HG03196 (cell line): ENCODE data around the gene NLRP5.
A peak's percentile ranks its signal among the peaks of the same experiment; 100 is the strongest.

Experiments used
- ATAC-seq: cut with Tn5 transposase; IDR thresholded peaks from one replicate; pipeline ENCODE4 v1.9.1; 2021; ENCODE audit not compliant: unreplicated experiment

Gene NLRP5

GRCh38 chr19:56071151-56071550, 84.6 kb downstream of the NLRP5 start:
- ATAC-seq, result no peak

- no peak for ATAC-seq
Measured at GRCh38 chr19:56076498-56076897, 89.9 kb downstream of the NLRP5 start.

GRCh38 chr19:56079609-56080008, 93.0 kb downstream of the NLRP5 start:
- no peak for ATAC-seq

GRCh38 chr19:56080669-56081401, 94.3 kb downstream of the NLRP5 start:
- ATAC-seq, result peak; percentile 63

- ATAC-seq, result no peak
Measured at GRCh38 chr19:56083668-56084067, 97.1 kb downstream of the NLRP5 start.

GRCh38 chr19:56084835-56085536, 98.4 kb downstream of the NLRP5 start:
- ATAC-seq, result no peak

GRCh38 chr19:56085571-56086275, 99.1 kb downstream of the NLRP5 start:
- ATAC-seq, result no peak

- ATAC-seq, result no peak
Measured at GRCh38 chr19:56086671-56087430, 100.3 kb downstream of the NLRP5 start.

- no peak for ATAC-seq
Measured at GRCh38 chr19:56087647-56088496, 101.3 kb downstream of the NLRP5 start.

GRCh38 chr19:56088497-56089215, 102.1 kb downstream of the NLRP5 start:
- no peak for ATAC-seq

GRCh38 chr19:56089344-56089743, 102.8 kb downstream of the NLRP5 start:
- no peak for ATAC-seq

GRCh38 chr19:56091066-56091490, 104.5 kb downstream of the NLRP5 start:
- no peak for ATAC-seq

- ATAC-seq, result no peak
Measured at GRCh38 chr19:56091751-56092546, 105.4 kb downstream of the NLRP5 start.

- no peak for ATAC-seq
Measured at GRCh38 chr19:56092685-56093631, 106.4 kb downstream of the NLRP5 start.

- no peak for ATAC-seq
Measured at GRCh38 chr19:56094449-56094848, 107.9 kb downstream of the NLRP5 start.

GRCh38 chr19:56096665-56097064, 110.1 kb downstream of the NLRP5 start:
- ATAC-seq, result no peak

GRCh38 chr19:56097306-56097705, 110.7 kb downstream of the NLRP5 start:
- ATAC-seq, result no peak

- no peak for ATAC-seq
Measured at GRCh38 chr19:56097776-56098175, 111.2 kb downstream of the NLRP5 start.
